HUDEP-2 (cell line): Measurements from ENCODE around the gene PCNT.

Source experiments
- DNase-seq, 76 experiments: peaks; one replicate each; lab custom pipeline; 2025; ENCODE audit not compliant: unreplicated experiment in 76 of 76; lab: John Stamatoyannopoulos, UW

The PCNT gene

GRCh38 chr21:46377789-46378188 is 53.8 kb downstream of the PCNT start:
- DNase-seq = no peak

GRCh38 chr21:46379105-46379504 is 55.1 kb downstream of the PCNT start:
- no peak for DNase-seq

- no peak for DNase-seq
Observed at GRCh38 chr21:46379691-46380090, 55.7 kb downstream of the PCNT start.

- DNase-seq = no peak
Observed at GRCh38 chr21:46381541-46381940, 57.6 kb downstream of the PCNT start.

GRCh38 chr21:46384556-46384955 is 60.6 kb downstream of the PCNT start:
- no peak for DNase-seq

- DNase-seq = peak in 1 of 76 experiments; percentile 6
Observed at GRCh38 chr21:46385846-46386733, 62.1 kb downstream of the PCNT start.

- no peak for DNase-seq
Observed at GRCh38 chr21:46386734-46387088, 62.8 kb downstream of the PCNT start.

- DNase-seq = no peak
Observed at GRCh38 chr21:46388206-46388880, 64.4 kb downstream of the PCNT start.

GRCh38 chr21:46388896-46389295 is 64.9 kb downstream of the PCNT start:
- DNase-seq = no peak

GRCh38 chr21:46390603-46391545 is 66.9 kb downstream of the PCNT start:
- no peak for DNase-seq

- DNase-seq = no peak
Observed at GRCh38 chr21:46391773-46392172, 67.8 kb downstream of the PCNT start.

- DNase-seq = peak in 5 of 76 experiments; percentile 19 to 46 (median 20)
Observed at GRCh38 chr21:46392921-46393320, 69.0 kb downstream of the PCNT start.

- DNase-seq = peak in 56 of 76 experiments; percentile 11 to 83 (median 36)
Observed at GRCh38 chr21:46393451-46393940, 69.5 kb downstream of the PCNT start.

GRCh38 chr21:46393941-46394594 is 70.1 kb downstream of the PCNT start:
- DNase-seq = no peak

GRCh38 chr21:46394595-46395104 is 70.7 kb downstream of the PCNT start:
- no peak for DNase-seq

- no peak for DNase-seq
Observed at GRCh38 chr21:46397211-46397905, 73.4 kb downstream of the PCNT start.

- DNase-seq = no peak
Observed at GRCh38 chr21:46397993-46398392, 74.0 kb downstream of the PCNT start.

GRCh38 chr21:46399129-46399528 is 75.2 kb downstream of the PCNT start:
- no peak for DNase-seq

- no peak for DNase-seq
Observed at GRCh38 chr21:46399686-46400085, 75.7 kb downstream of the PCNT start.
